Esophagus squamous epithelium (tissue), 4 donors: Measurements from ENCODE around the gene TAF11L10.
"Not testable (repeated sequence)": the region's sequence is repeated elsewhere in the genome, so short reads cannot be mapped to it uniquely, and the experiment has no call there.

Experiments used
- POLR2A ChIP-seq, 4 donors: fragments of 450-650 bp; IDR thresholded peaks; one replicate each; pipeline ENCODE4 v1.6.1; 2017; ENCODE audit warnings: antibody characterized with exemption in 4 of 4, mild to moderate bottlenecking in 4 of 4, moderate library complexity in 3 of 4
- TF ChIP-seq, protein P1 (sequence below), 6 experiments: fragments of 450-650 bp in 4 of 6; fragments of 200-600 bp in 2 of 6; sonication (generic) in 2 of 6; IDR thresholded peaks; one replicate each; pipeline ENCODE4 v1.5.1; 2016 to 2019; ENCODE audit warnings: antibody characterized with exemption in 6 of 6, mild to moderate bottlenecking in 4 of 6, moderate library complexity in 4 of 6

DNA sequence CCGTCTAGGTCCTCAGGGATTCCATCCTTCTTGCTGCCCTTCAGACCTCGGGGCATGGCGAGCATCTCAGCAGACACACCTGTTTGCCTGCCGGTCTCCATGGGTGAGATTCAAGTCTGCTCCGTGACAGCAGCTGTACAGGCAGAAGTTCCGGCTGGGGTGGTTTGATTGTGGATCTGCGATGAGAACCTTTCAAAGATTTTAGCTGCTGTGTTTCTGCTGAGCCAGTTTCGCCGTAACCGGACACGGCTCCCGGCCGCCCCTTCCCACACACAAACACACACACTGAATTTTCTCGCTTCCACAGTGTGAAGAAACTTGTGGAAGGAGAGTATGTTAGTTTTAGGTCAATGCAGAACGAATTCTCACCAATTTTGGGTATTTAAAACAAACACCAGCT lies at the start of gene TAF11L10:
- TF ChIP-seq, protein P1, sequence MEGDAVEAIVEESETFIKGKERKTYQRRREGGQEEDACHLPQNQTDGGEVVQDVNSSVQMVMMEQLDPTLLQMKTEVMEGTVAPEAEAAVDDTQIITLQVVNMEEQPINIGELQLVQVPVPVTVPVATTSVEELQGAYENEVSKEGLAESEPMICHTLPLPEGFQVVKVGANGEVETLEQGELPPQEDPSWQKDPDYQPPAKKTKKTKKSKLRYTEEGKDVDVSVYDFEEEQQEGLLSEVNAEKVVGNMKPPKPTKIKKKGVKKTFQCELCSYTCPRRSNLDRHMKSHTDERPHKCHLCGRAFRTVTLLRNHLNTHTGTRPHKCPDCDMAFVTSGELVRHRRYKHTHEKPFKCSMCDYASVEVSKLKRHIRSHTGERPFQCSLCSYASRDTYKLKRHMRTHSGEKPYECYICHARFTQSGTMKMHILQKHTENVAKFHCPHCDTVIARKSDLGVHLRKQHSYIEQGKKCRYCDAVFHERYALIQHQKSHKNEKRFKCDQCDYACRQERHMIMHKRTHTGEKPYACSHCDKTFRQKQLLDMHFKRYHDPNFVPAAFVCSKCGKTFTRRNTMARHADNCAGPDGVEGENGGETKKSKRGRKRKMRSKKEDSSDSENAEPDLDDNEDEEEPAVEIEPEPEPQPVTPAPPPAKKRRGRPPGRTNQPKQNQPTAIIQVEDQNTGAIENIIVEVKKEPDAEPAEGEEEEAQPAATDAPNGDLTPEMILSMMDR (IDR thresholded peaks at IDR 0.05): not testable (repeated sequence)
- not testable (repeated sequence) for TF ChIP-seq POLR2A (IDR thresholded peaks at IDR 0.05)
